HG03139 (cell line): Measurements from ENCODE around the gene ERFE.
"Not testable (repeated sequence)": the region's sequence is repeated elsewhere in the genome, so short reads cannot be mapped to it uniquely, and the experiment has no call there.

Experiments
- ATAC-seq: cut with Tn5 transposase; IDR thresholded peaks from one replicate; pipeline ENCODE4 v1.9.1; 2021; ENCODE audit not compliant: unreplicated experiment

The ERFE gene

DNA sequence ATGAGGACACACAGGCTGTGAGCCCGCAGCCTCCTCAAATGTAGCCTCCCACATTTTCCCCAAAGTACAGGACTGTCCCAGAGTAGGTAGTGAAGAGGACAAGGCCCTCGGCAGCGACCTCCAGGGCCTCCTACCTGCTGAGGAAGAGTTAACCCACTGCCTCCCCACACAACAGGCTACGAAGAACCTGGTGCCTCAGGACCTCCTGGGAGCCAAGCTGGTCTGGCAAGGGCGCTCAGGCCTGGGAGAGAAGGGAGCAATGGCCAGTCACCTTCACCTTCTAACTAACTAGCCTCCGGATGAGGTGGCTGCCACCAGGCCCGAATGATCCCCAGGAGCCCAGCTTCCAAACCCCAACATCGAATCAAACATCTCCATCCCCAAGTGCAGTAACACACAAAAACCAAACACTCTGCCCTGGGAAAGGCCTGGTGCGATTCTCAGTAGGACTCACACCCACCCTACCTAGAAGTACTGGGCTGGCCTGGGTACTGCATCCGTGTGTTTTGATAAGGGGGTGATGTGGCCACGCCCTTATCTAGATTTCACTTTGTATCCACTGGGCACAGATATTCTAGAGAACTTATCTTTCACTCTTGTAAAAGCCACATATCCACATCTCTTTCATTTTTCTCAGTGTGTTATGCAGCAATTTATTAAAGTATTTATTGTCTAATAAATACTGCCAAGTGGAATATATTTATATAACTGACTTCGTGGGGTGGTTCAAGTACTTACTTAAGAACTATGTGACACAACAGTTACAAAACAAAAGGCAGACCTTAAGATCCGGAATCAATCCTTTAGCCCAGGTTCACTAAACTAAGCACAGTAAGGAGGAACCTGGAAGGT is 9.7 kb downstream of the ERFE start:
- ATAC-seq, result no peak

DNA sequence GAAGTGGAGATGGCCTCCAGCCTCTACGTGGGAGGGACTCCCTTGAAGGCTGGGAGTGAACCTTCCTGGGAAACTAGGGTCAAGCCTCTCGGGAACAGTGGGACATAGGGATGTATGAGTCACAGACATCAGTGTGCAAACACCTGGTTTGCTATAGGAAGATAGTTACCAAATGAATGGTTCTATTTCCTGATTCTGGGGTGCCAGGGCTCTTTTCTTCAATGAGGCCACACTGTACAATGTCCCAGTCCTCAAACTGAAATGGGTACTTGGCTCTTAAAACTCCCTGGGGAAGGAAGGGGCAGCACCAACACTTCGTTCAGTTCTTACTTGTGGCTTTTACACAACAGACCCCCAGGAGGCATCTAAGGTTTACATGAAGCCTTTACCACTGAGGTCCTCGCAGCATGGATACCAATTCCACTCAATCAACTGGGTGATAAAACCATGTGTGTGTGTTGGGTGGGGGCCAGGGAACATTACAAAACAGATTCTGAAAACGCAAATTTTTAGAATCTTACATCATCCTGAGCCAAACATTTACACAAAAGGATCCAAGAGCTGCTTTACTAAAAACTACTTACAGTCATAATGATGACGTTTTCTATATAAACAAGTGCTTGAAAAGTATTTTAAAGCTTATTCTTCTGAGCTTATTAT is 10.4 kb downstream of the ERFE start:
- no peak for ATAC-seq

GRCh38 chr2:238169708-238170251 is 11.0 kb downstream of the ERFE start:
- no peak for ATAC-seq

- ATAC-seq, result no peak
Measured at GRCh38 chr2:238170386-238171071, 11.8 kb downstream of the ERFE start.

GRCh38 chr2:238171072-238171431 is 12.3 kb downstream of the ERFE start:
- ATAC-seq, result not testable (repeated sequence)

- ATAC-seq, result no peak
Measured at GRCh38 chr2:238171575-238172187, 12.9 kb downstream of the ERFE start.

DNA sequence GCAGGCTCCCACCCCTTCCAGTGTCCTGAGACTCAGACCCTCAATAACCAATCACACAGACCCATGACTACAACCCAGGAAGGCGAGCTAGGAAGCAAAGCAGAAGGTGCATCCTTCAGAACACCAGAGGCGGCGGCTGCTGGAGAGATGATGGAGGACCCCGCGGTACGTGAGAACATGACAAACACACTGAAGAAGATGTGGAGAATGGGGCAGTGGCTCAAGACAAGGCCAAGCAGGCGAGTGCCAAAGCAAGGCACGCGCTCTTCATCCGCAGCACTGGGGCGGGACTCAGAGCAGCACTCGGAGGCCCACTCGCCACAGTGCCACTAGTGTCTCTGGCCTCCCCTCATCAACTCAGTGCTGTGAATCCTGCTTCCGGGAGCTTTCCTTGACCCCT is 13.7 kb downstream of the ERFE start:
- ATAC-seq, result no peak

DNA sequence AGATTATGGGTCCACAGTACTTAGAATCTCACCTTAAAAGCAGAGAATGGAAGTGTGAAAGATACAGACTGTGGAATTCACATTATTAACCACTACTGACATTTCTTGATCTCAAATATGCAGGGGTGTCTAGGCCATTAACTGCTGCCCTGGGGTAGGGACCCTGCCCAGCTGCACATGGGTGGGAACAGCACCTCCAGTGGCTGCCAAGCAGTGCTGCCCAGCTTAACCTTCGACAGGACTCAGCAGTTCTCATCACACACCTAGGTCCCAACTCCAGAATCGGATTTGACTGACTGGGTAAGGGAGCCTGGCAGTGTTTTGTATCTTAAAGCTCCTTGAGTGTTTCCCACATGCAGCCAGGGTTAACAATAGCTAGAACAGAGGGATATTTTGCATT is 14.9 kb downstream of the ERFE start:
- ATAC-seq, result no peak

GRCh38 chr2:238174291-238174690 is 15.5 kb downstream of the ERFE start:
- ATAC-seq, result no peak

DNA sequence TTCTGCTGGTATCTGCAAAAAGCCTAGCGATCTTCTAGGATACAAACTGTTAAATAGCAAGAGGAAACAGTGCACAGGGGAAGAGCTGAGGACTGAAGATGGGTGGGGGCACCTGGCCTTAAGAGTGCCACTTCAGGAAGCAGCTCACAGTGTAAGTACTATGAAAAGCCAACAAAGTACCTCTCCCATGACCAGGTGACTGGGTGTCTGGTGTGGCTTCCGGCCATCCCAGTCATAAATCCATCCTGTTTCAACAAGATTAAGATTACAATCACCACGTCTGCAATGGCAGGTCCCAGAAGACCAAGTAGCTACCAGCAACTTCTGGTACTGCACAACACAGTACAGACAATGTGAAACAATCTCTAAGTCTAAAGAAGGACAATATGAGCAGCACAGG is 15.9 kb downstream of the ERFE start:
- ATAC-seq, result no peak

GRCh38 chr2:238176613-238177012 is 17.8 kb downstream of the ERFE start:
- no peak for ATAC-seq

DNA sequence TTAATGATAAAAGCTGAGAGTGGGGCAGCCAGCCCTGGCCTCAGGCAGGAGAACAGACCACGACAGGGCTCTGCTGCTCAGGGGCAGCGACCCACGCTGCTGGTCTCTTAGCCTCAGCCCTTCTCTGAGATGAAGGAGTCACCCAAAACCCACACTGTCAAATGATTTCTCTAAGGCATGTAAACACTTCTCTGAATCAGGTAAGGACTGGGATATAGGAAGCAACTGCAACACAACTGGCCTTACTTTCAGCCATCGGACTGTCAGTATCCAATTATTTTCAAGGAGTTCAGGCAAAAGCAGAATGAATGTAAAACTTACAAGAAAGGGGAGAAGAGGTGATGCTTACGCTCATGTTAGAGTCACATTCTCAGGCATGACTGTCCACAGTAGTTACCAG is 21.8 kb downstream of the ERFE start:
- ATAC-seq, result no peak

GRCh38 chr2:238182362-238182761 is 23.6 kb downstream of the ERFE start:
- no peak for ATAC-seq

DNA sequence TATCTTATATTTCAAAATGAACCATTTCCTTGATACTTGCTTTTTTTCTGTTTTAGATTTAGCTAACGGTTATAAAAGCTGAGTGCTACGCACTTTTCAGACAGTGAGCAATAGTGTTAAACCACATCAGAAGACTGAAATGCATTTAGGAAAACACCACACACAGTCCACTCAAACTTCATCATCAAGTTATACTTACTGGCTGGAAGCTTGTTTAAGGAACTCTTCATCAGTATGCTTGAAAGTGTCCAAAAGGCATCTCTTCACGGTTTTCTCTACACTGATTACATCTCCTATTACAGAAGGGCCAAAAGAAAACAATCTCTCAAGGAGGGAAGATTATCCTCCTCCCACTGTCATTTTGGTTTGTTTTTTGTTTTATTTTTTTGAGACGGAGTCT is 25.1 kb downstream of the ERFE start:
- ATAC-seq, result no peak

DNA sequence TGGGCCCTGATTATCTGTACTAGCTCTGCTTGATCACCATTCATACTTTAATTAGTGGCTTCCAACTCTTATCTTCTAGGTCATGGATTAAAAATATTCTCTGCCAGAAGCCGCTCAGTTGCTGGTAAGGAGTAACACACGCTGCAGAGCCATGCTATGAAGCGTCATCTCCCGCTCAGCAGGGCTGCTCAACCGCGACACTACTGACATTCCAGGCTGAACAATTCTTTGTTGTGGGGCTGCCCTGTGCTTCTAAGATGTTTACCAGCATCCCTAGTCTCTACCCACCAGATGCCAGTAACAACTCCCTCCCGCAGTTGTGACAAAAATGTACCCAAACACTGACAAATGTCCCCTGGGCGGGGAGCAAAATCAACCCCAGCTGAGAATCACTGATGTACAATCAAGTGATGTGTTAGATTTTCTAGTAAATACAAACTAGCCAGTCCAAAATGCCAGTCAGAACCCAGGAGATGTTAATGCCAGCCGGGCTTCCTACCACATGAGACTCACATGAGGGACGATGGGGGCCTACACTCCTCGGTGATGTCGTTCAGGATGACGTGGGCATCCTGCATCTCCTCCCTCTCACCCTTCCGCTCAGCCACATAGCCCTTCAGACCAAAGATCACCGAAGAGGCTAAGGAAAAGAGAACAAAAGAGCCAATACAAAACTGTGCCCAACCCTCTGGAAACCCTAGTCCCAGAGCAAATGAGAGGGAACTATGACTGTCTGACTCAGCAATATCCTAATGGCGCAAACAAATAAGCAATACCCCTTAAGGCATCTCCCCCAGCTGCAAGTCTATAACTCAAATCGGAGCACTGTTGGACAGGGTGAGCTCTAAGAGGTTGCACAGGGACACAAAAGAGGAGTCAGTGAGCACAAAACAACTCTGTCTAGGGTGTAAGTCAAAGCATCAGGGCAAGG is 29.1 kb downstream of the ERFE start:
- ATAC-seq, result no peak

DNA sequence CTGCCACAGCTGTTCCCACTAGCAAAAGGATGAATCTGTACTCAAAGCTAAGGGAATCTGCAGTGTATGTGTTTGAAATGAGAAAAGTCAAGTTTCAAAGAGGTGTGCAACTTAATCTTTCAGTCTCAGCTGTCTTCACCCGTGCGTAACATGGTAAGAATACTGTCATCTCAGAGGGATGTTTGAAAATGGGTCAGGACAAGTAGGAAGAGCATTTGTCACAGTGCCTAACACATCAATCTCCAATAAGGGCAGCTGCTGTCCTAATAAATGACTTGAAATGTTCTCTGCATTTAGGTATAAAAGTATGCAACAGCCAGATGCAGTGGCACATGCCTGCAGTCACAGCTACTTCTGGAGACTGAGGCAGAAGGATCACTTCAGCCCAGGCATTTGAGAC is 31.7 kb downstream of the ERFE start:
- ATAC-seq, result no peak

GRCh38 chr2:238202326-238203093 is 43.7 kb downstream of the ERFE start:
- no peak for ATAC-seq

DNA sequence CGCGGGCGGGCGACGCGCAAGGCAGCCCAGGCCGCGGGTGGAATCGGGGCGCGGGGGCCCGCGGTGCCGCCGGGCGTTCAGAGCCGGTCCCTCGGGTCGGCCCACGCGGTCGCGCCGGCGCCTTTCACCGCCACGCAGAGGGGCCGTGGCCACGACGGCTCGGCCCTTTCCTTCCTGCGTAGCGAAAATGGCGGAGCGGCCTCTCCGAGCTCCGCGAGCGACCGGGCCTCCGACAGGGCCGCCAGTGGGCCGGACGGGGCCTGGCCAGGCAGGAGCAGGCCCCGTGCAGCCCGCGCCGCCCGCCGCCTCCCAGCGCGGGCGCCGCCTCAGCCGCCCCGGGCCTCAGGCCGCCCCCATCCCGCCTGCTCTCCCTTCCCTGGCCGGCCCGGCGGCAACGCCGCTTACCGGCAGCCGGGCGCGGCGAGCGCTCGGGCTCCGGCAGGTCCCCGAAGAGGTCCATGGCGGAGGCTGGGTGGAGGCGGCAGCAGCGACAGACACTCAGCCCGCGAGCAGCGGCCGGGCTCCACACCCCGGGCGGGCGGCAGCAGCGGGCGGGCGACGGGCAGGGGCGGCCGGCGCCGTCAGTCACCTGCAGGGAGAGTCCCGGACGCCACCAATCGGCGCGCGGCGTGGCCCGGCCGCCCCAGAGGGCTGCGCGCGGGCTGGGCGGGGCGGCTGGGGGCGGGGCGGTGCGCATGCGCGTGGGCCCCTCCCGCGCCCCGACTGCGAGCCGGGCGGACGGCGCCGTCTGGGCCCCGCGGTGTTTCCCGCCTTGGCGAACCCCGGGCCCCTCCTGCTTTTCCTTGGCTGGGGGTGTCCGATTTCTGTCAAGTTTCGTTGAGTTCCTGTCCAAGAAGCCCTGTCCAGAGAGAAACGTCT is 44.6 kb downstream of the ERFE start, which contains the start of gene ILKAP:
Gene ILKAP, minus strand, starts transcription at position 602 of the 879 bp plus-strand sequence. Its CDS starts 142 bp downstream, at position 460.
- ATAC-seq, result peak; percentile 93
